HG02571 (cell line): Measurements from ENCODE around the gene PACSIN1.

ENCODE experiments used
- ATAC-seq: cut with Tn5 transposase; IDR thresholded peaks from one replicate; pipeline ENCODE4 v1.9.1; 2021; ENCODE audit warnings: mild to moderate bottlenecking, moderate library complexity; ENCODE audit not compliant: unreplicated experiment

Gene PACSIN1

GRCh38 chr6:34578445-34579262, 112.8 kb downstream of the PACSIN1 start:
- ATAC-seq: no peak

GRCh38 chr6:34580707-34581560, 115.1 kb downstream of the PACSIN1 start:
- no peak for ATAC-seq

- ATAC-seq: no peak
Measured at GRCh38 chr6:34581561-34581920, 115.7 kb downstream of the PACSIN1 start.

GRCh38 chr6:34583461-34583860, 117.6 kb downstream of the PACSIN1 start:
- ATAC-seq: no peak

- ATAC-seq: no peak
Measured at GRCh38 chr6:34583861-34584604, 118.2 kb downstream of the PACSIN1 start.

- ATAC-seq: no peak
Measured at GRCh38 chr6:34584694-34585093, 118.8 kb downstream of the PACSIN1 start.
